Ovary (tissue), 9 donors: ENCODE results near the gene ZNF296. TPM values are rescaled to one million over a fixed set of nuclear protein-coding genes. Genes with fewer than 3 reads are reported as not detected.
A peak's percentile ranks its signal among the peaks of the same experiment; 100 is the strongest.

ENCODE experiments used
- DNase-seq, 5 donors: peaks; one replicate each; pipeline ENCODE4 v3.0.0-alpha.2; 2019 to 2020
- H3K27ac ChIP-seq, 2 donors: fragments of 200-600 bp; one replicate each; pipeline versions ENCODE4 v1.5.1 to v1.8.0; 2019 to 2022
- H3K27me3 ChIP-seq: fragments of 200-600 bp; one replicate; pipeline ENCODE4 v1.8.0; 2022
- H3K36me3 ChIP-seq: fragments of 200-600 bp; sonication (generic); one replicate; pipeline ENCODE4 v1.5.1; 2019
- H3K4me1 ChIP-seq: one replicate; pipeline ENCODE4 v1.8.1; 2013; ENCODE audit warnings: mild to moderate bottlenecking, moderate library complexity; ENCODE audit not compliant: insufficient read depth
- H3K4me3 ChIP-seq: fragments of 200-600 bp; sonication (generic); one replicate; pipeline ENCODE4 v1.5.1; 2017
- H3K9me3 ChIP-seq, 2 donors: fragments of 200-600 bp in 1 of 2; sonication (generic) in 1 of 2; one replicate each; pipeline versions ENCODE4 v1.5.1 to v1.8.1; 2013 to 2019; ENCODE audit warnings: mild to moderate bottlenecking in 1 of 2, moderate library complexity in 1 of 2
- CTCF ChIP-seq, 3 donors: fragments of 450-650 bp in 2 of 3; fragments of 200-600 bp in 1 of 3; IDR thresholded peaks; one replicate each; pipeline versions ENCODE4 v1.5.1 to v1.8.0; 2016 to 2022; ENCODE audit warnings: antibody characterized with exemption in 3 of 3, mild to moderate bottlenecking in 1 of 3
- EP300 ChIP-seq: sonication (generic); formaldehyde crosslinking; IDR thresholded peaks from one replicate; pipeline ENCODE4 v1.6.1; 2017; ENCODE audit warnings: antibody characterized with exemption
- POLR2A ChIP-seq: fragments of 450-650 bp; IDR thresholded peaks from one replicate; pipeline ENCODE4 v1.6.1; 2017; ENCODE audit warnings: antibody characterized with exemption, mild to moderate bottlenecking, moderate library complexity
- WGBS, 3 donors: extraction: QIAGEN DNeasy Blood & Tissue Kit in 1 of 3; methylation state at CpG; one replicate each; pipeline versions ENCODE4 v1.1.5 to v1.1.7; 2013 to 2017; 5-methylcytosine and 5-hydroxymethylcytosine counted together
- intact Hi-C, 4 donors: fragments of 100-400 bp; cut with DNase I; formaldehyde crosslinking; loops; one replicate each; pipeline versions ENCODE4 v1.11.0 to v1.15.1; 2022 to 2023
- polyA plus RNA-seq, 2 donors: library from polyadenylated mRNA; stranded (reverse); fragments of 200-250 nt in 1 of 2; fragments of 350-450 nt in 1 of 2; fragmentation: Illumina TruSeq in 1 of 2; extraction: RNeasy Lipid Tissue Mini Kit (QIAGEN cat#74804) in 1 of 2; gene quantifications; one replicate each; pipeline ENCODE4 v1.2.3, GENCODE V29; 2013 to 2014
- total RNA-seq, 7 donors: library from RNA; depleted of rRNA in 2 of 7; stranded (reverse); fragments of >200 nt in 2 of 7; fragmentation: NEBNext Ultra II Directional in 3 of 7; extraction: Animal tissue kit (Norgen Biotek cat#: 25700) in 3 of 7; gene quantifications; one replicate each; pipeline versions ENCODE4 v1.1.0 to v1.2.4, GENCODE V29; 2016 to 2023
- donor health status: DM: no; HTN: no; CAD: no; lungs with moderate emphysema.
- donor health status: DM: no; HTN: no; CAD: no.
- donor health status: Bipolar disorder and iron deficiency.
- donor health status: DM: yes; HTN: yes; CAD: no.
- donor health status: DM: no; HTN: no; CAD: no.
- donor health status: DM: yes; HTN: yes; CAD: no.

Gene ZNF296
- total and polyA plus RNA-seq, 9 donors: 0.24 to 2.4 (median 0.41) TPM; not detected in 1

GRCh38 chr19:45075301-45076028 lies 813 bp downstream of the ZNF296 start:
- H3K27ac ChIP-seq: no peak overlapping the region
- WGBS, 3 donors: 20 to 37% (median 32%) methylated on average over 22 to 26 of the region's 26 CpGs

GRCh38 chr19:45074744-45075300 lies 1.5 kb downstream of the ZNF296 start:
- no peak for DNase-seq
- peaks cover 6% of the 10 kb centered on the region for H3K4me1 ChIP-seq
- no peaks in the 10 kb centered on the region for H3K36me3 ChIP-seq
- intact Hi-C loops: no loop called here
- TF ChIP-seq CTCF (IDR thresholded peaks at IDR 0.05) (no peak), EP300 (no peak), POLR2A (no peak)
- no peaks in the 10 kb centered on the region for H3K27me3 ChIP-seq
- H3K4me3 ChIP-seq: no peak overlapping the region
- no peaks in the 10 kb centered on the region for H3K9me3 ChIP-seq
- WGBS, 3 donors: 65 to 75% (median 67%) methylated on average over 11 of the region's 11 CpGs
- H3K27ac ChIP-seq: no peak overlapping the region

More at GRCh38 chr19:45075301-45076028, 813 bp downstream of the ZNF296 start:
- Histone ChIP-seq H3K36me3 (no peaks in the 10 kb centered on the region), H3K4me1 (peaks cover 6% of the 10 kb centered on the region), H3K9me3 (no peaks in the 10 kb centered on the region), H3K4me3 (peak overlapping the region; percentile 36), H3K27me3 (no peaks in the 10 kb centered on the region)
- intact Hi-C loops: no loop called here
- no peak for DNase-seq
- no peak for TF ChIP-seq POLR2A
- TF ChIP-seq EP300: no peak
- TF ChIP-seq CTCF (IDR thresholded peaks at IDR 0.05): no peak

GRCh38 chr19:45071969-45072790 lies 4.1 kb downstream of the ZNF296 start:
- DNase-seq: no peak
- Histone ChIP-seq H3K4me1 (peaks cover 6% of the 10 kb centered on the region), H3K9me3 (no peaks in the 10 kb centered on the region), H3K27me3 (no peaks in the 10 kb centered on the region), H3K27ac (no peak overlapping the region), H3K36me3 (no peaks in the 10 kb centered on the region), H3K4me3 (no peak overlapping the region)
- intact Hi-C loops: no loop called here
- TF ChIP-seq POLR2A: no peak
- no peak for TF ChIP-seq CTCF (IDR thresholded peaks at IDR 0.05)
- no peak for TF ChIP-seq EP300
- WGBS, 3 donors: 73 to 81% (median 74%) methylated on average over 27 to 34 of the region's 34 CpGs

GRCh38 chr19:45071545-45071938 lies 4.7 kb downstream of the ZNF296 start:
- Histone ChIP-seq H3K4me1 (peaks cover 6% of the 10 kb centered on the region), H3K36me3 (no peaks in the 10 kb centered on the region), H3K27ac (no peak overlapping the region), H3K27me3 (no peaks in the 10 kb centered on the region), H3K9me3 (no peaks in the 10 kb centered on the region), H3K4me3 (no peak overlapping the region)
- no peak for DNase-seq
- intact Hi-C loops: no loop called here
- TF ChIP-seq EP300 (no peak), POLR2A (no peak), CTCF (IDR thresholded peaks at IDR 0.05) (no peak)
- WGBS, 3 donors: 84 to 93% (median 90%) methylated on average over 25 of the region's 25 CpGs
